D721Med (cell line): ENCODE results near the gene CPEB1.

ENCODE experiments used
- DNase-seq: peaks from one replicate; pipeline ENCODE4 v3.0.0; 2011; ENCODE audit warnings: low spot score; ENCODE audit not compliant: insufficient read length
- FAIRE-seq: peaks from 2 replicates; lab custom pipeline; 2011; peaks lifted over from hg19 to GRCh38; lab: Jason Lieb, UNC
- TF ChIP-seq, protein P1 (sequence below): IDR thresholded peaks from 2 replicates; pipeline ENCODE4 v1.5.1; 2012; ENCODE audit warnings: mild to moderate bottlenecking, control low read depth; ENCODE audit not compliant: insufficient read depth; ENCODE audit errors: missing control alignments

Gene CPEB1

DNA sequence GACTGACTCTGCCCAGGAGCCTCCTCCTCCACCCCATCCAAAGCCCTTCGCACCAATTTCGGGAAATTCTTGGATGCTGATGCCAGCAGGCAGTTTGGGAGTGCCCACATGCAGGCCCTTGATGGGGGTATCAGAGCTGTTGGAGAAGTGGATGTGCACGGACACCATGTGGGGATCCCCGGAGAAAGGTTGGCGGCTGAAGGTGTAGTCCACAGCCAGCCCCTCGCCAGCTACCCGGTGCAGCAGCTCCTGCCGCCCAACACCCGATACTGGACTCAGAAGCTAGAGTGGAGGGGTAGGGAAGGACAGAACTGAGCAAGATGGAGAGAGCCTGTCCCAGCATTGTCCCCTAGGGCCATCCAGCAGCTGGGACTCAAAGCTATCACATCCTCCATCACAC lies 15.5 kb upstream of the CPEB1 start:
- FAIRE-seq (no peak), DNase-seq (no peak)
- TF ChIP-seq, protein P1, sequence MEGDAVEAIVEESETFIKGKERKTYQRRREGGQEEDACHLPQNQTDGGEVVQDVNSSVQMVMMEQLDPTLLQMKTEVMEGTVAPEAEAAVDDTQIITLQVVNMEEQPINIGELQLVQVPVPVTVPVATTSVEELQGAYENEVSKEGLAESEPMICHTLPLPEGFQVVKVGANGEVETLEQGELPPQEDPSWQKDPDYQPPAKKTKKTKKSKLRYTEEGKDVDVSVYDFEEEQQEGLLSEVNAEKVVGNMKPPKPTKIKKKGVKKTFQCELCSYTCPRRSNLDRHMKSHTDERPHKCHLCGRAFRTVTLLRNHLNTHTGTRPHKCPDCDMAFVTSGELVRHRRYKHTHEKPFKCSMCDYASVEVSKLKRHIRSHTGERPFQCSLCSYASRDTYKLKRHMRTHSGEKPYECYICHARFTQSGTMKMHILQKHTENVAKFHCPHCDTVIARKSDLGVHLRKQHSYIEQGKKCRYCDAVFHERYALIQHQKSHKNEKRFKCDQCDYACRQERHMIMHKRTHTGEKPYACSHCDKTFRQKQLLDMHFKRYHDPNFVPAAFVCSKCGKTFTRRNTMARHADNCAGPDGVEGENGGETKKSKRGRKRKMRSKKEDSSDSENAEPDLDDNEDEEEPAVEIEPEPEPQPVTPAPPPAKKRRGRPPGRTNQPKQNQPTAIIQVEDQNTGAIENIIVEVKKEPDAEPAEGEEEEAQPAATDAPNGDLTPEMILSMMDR: no peak

DNA sequence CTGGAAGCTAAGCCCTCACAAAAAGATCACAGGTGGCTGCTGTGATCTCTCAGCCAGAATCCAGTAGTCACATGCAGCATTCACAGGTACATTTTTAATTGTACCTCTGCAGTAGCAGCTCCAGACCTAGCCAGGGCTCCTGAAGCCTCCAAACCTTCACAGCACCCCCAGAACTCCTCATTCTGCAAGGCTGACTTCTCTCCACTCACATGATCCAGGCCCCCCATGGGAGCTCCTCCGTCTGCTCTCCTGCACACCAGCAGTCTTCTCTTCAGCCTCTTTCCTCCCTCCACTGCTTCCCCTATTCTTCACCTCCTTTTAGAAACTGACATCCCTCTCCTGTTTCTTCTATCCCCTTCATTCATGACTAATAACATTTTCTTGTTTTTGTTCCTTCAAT lies 13.2 kb upstream of the CPEB1 start:
- FAIRE-seq (no peak), DNase-seq (no peak)
- TF ChIP-seq, protein P1: no peak

DNA sequence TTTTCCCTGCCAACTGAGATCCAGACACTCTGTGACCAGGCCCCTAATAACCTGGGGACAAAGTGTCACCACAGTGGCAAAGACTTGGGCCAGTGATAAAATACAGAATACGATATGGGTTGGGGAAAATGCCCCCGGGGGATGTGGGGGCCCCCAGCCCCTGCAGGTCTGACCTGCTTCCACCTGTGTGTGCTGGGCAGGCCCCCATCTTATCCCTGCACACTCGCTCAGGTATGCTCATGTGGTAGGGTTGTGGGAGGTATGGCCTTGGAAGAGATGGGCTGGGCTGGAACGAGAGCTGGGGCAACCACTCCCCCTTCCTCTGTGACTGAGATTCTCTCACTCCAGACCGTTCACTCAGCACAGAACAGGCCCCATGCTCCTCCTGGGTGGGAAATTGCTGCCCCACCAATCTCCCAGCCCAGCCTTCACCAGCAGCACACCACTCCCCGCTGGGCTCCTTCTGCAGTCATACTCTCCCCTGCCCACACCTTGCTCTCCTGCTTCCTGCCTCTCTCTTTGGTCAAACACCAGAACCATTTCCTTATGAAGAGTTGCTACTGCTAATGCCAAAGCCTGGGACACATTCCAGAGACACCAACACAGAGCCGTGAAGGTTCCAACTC lies 9.6 kb upstream of the CPEB1 start:
- TF ChIP-seq, protein P1: no peak
- DNase-seq (no peak), FAIRE-seq (no peak)

DNA sequence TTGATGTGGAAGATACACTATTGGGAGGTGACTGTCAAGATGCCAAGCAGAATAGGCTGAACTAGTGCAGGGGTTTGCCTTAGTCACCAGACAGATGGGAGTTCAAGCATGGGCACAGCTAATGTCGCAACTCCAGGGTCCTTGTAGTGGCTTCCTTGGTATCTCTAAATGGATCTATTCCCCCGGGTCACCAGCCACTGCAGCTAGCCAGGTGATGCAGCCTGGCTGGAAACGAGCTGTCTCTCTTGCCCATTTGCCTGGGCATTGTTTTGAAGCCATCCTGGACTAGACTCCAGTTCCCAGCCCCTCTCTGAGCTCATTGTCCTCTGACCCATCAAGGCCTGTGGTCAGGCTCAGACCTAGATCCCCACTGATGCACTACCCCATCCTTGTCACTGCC lies 8.4 kb upstream of the CPEB1 start:
- no peak for FAIRE-seq
- DNase-seq: no peak
- TF ChIP-seq, protein P1: no peak

DNA sequence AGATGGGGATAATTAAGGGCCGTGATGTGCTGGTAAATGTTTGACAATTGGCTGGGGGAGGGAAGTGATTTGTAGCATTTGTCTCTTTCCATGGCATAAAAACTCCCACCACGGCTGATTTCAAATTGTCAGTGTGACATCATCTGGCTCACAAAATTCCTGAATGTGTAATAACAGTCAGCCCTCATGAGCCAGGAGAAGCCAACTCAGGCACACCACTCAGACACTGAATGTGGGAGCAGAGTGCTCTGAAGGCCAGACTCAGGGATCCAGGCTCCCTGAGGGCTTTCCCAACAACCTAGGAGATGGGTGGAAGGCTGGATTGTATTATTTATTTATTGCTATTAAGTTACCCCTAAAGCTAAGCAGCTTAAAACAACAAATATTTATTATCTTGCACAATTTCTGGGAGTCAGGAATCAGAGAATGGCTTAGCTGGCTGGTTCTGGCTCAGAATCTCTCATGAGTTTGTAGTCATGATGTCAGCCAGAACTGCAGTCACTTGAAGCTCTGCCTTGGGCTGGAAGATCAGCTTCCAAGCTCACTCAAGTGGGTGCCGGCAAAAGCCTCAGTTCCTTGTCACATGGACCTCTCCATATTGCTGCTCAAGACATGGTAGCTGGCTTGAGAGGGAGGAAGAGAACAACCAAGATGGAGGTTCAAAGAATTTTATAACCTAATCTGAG lies 6.5 kb upstream of the CPEB1 start:
- FAIRE-seq (no peak), DNase-seq (no peak)
- TF ChIP-seq, protein P1: no peak

DNA sequence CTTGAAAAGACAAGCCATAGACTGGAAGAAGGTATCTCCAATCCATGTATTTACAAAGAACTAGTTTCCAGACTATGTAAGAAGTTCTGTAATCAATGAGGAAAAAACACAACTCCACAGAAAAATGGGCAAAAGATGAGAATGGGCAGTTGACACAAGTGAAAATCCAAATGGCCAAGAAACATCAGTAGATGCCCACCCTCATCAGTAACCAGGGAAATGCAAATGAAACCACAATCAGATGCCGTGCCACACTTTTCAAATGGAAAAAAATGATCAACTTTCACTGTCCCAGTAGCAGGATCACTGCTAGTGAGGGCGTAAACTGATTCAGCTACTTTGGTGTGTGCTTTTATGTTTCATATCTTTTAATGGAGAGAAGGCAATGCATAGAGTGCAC lies 4.5 kb upstream of the CPEB1 start:
- FAIRE-seq (no peak), DNase-seq (no peak)
- TF ChIP-seq, protein P1: no peak

DNA sequence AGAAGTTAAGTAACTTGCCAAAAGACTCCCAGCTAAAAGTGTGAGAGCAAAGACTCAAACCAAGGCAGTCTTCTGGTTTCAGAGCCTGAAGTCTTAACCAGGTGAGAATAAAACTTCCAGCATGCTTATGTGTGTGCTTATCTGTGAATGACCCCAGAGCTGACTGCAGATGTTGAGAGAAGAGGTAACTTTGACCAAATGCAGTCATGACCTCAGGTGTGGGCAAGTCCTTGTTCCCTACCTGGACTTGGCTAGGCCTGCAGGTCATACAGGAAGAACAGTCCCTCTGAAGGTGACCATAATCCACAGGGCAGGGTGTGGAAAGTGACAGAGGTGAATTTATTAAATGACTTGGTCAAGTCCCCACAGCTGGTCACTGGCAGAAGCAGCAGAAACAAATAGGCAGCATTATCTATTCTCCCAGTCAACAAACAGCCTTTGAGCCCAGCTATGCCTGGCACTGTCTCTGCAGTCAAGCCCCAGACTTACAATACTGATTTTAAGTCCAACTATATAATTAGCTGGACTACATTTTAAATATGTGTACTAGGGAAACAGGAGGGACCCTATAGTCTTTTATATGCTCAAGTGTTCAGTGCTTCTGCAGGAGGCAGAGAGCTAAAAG lies 3.0 kb upstream of the CPEB1 start:
- TF ChIP-seq, protein P1: no peak
- no peak for FAIRE-seq
- no peak for DNase-seq
